Liver (tissue), 9 donors: ENCODE results near the gene NKAIN2. TPM values are rescaled to one million over a fixed set of nuclear protein-coding genes. Genes with fewer than 3 reads are reported as not detected.

ENCODE experiments used
- DNase-seq: peaks from one replicate; pipeline ENCODE4 v3.0.0-alpha.2; 2017; ENCODE audit warnings: low spot score
- H3K27ac ChIP-seq, 2 donors: one replicate each; pipeline ENCODE4 v1.7.0; 2013; ENCODE audit warnings: inconsistent platforms in 2 of 2, low read length in 2 of 2, control low read depth in 1 of 2, low read depth in 1 of 2, mild to moderate bottlenecking in 1 of 2
- H3K27me3 ChIP-seq, 4 donors: one replicate each; pipeline versions ENCODE4 v1.6.1 to v1.7.0; 2013; ENCODE audit warnings: low read length in 3 of 4, inconsistent platforms in 1 of 4, mild to moderate bottlenecking in 1 of 4, moderate library complexity in 1 of 4; ENCODE audit not compliant: control insufficient read depth in 4 of 4, insufficient read depth in 4 of 4
- H3K36me3 ChIP-seq, 4 donors: one replicate each; pipeline versions ENCODE4 v1.6.1 to v1.7.0; 2013; ENCODE audit warnings: low read length in 3 of 4, mild to moderate bottlenecking in 3 of 4, low read depth in 1 of 4, moderate library complexity in 1 of 4; ENCODE audit not compliant: control insufficient read depth in 4 of 4, insufficient read depth in 3 of 4
- H3K4me1 ChIP-seq, 4 donors: one replicate each; pipeline versions ENCODE4 v1.6.1 to v1.7.0; 2013; ENCODE audit warnings: low read length in 3 of 4, mild to moderate bottlenecking in 3 of 4, moderate library complexity in 1 of 4; ENCODE audit not compliant: control insufficient read depth in 4 of 4, insufficient read depth in 4 of 4
- H3K4me3 ChIP-seq, 3 donors: one replicate each; pipeline versions ENCODE4 v1.6.1 to v1.7.0; 2013; ENCODE audit warnings: low read length in 3 of 3, control low read depth in 1 of 3, low read depth in 1 of 3, mild to moderate bottlenecking in 1 of 3
- H3K9ac ChIP-seq, 2 donors: one replicate each; pipeline ENCODE4 v1.7.0; 2013; ENCODE audit warnings: low read length in 2 of 2, mild to moderate bottlenecking in 2 of 2, moderate library complexity in 2 of 2, control low read depth in 1 of 2, low read depth in 1 of 2
- H3K9me3 ChIP-seq, 4 donors: one replicate each; pipeline versions ENCODE4 v1.6.1 to v1.7.0; 2013; ENCODE audit warnings: low read length in 3 of 4; ENCODE audit not compliant: control insufficient read depth in 4 of 4
- ATF3 ChIP-seq: IDR thresholded peaks from 2 replicates; pipeline ENCODE4 v1.6.1; 2016; ENCODE audit warnings: antibody characterized with exemption
- CTCF ChIP-seq: fragments of 150-350 bp; IDR thresholded peaks from 2 replicates; pipeline ENCODE4 v1.5.1; 2017; ENCODE audit warnings: improper control_type of control experiment, low read depth, low read length; ENCODE audit not compliant: missing input control
- HNF4A ChIP-seq, 2 donors: conservative IDR thresholded peaks; 2 replicates each; pipeline ENCODE4 v1.6.1; 2016; ENCODE audit warnings: antibody characterized with exemption in 2 of 2, mild to moderate bottlenecking in 2 of 2
- HNF4G ChIP-seq: IDR thresholded peaks from 2 replicates; pipeline ENCODE4 v1.6.1; 2016; ENCODE audit warnings: antibody characterized with exemption
- RAD21 ChIP-seq, 2 donors: IDR thresholded peaks; 2 replicates each; pipeline ENCODE4 v1.6.1; 2016; ENCODE audit warnings: antibody characterized with exemption in 2 of 2, mild to moderate bottlenecking in 2 of 2
- REST ChIP-seq: IDR thresholded peaks from 2 replicates; pipeline ENCODE4 v1.6.1; 2016; ENCODE audit warnings: antibody characterized with exemption, mild to moderate bottlenecking
- RXRA ChIP-seq, 2 donors: IDR thresholded peaks; 2 replicates each; pipeline ENCODE4 v1.6.1; 2017 to 2018; ENCODE audit warnings: antibody characterized with exemption in 2 of 2, mild to moderate bottlenecking in 1 of 2
- SP1 ChIP-seq: IDR thresholded peaks from 2 replicates; pipeline ENCODE4 v1.6.1; 2018; ENCODE audit warnings: antibody characterized with exemption, mild to moderate bottlenecking
- TAF1 ChIP-seq: conservative IDR thresholded peaks from 2 replicates; pipeline ENCODE4 v1.6.1; 2016; ENCODE audit warnings: antibody characterized with exemption, mild to moderate bottlenecking
- YY1 ChIP-seq: IDR thresholded peaks from 2 replicates; pipeline ENCODE4 v1.6.1; 2016; ENCODE audit warnings: antibody characterized with exemption, mild to moderate bottlenecking
- ZBTB33 ChIP-seq: IDR thresholded peaks from 2 replicates; pipeline ENCODE4 v1.6.1; 2016; ENCODE audit warnings: antibody characterized with exemption
- WGBS: extraction: QIAGEN DNeasy Blood & Tissue Kit; methylation state at CpG from one replicate; pipeline ENCODE4 v1.1.7; 2013; 5-methylcytosine and 5-hydroxymethylcytosine counted together
- polyA plus RNA-seq, 2 donors: library from polyadenylated mRNA; stranded (reverse) in 1 of 2; unstranded in 1 of 2; fragments of 200-250 nt in 1 of 2; fragments of >200 nt in 1 of 2; fragmentation: Nextera tagmentation in 1 of 2; extraction: Ambion mirVana in 1 of 2; gene quantifications; one replicate each; pipeline versions ENCODE4 v1.2.1 to v1.2.3, GENCODE V29; 2013 to 2015
- total RNA-seq, 2 donors: library from RNA; depleted of rRNA; stranded (reverse); fragments of >200 nt; gene quantifications; one replicate each; pipeline ENCODE4 v1.2.3, GENCODE V29; 2014
- donor health status: healthy.
- donor health status: healthy.
- donor health status: healthy.
- donor health status: healthy.
- donor health status: healthy.

Gene NKAIN2
- total and polyA plus RNA-seq, 4 donors = 0.05 to 0.14 TPM; not detected in 2

GRCh38 chr6:124438546-124439065, 634.9 kb downstream of the NKAIN2 start:
- 59% methylated on average over 4 of the region's 4 CpGs for WGBS
- no peak for TF ChIP-seq REST
- TF ChIP-seq SP1 = no peak
- no peak for TF ChIP-seq RXRA (IDR thresholded peaks at IDR 0.05)
- TF ChIP-seq RAD21 (IDR thresholded peaks at IDR 0.05) = no peak
- no peak for TF ChIP-seq HNF4A (conservative IDR thresholded peaks at IDR 0.05)
- no peak for TF ChIP-seq TAF1
- Histone ChIP-seq H3K9ac (no peak overlapping the region), H3K9me3 (no peaks in the 10 kb centered on the region), H3K4me1 (no peaks in the 10 kb centered on the region), H3K4me3 (no peak overlapping the region), H3K27ac (no peak overlapping the region), H3K36me3 (no peaks in the 10 kb centered on the region), H3K27me3 (no peaks in the 10 kb centered on the region)
- no peak for DNase-seq

- H3K27ac ChIP-seq = no peak overlapping the region
- H3K4me3 ChIP-seq = no peak overlapping the region
- H3K36me3 ChIP-seq = no peaks in the 10 kb centered on the region
- no peak for TF ChIP-seq ZBTB33
- no peak for TF ChIP-seq ATF3
- no peak for TF ChIP-seq HNF4G
- TF ChIP-seq YY1 = no peak
- TF ChIP-seq TAF1 = no peak
- no peak for TF ChIP-seq RAD21 (IDR thresholded peaks at IDR 0.05)
- no peak for TF ChIP-seq CTCF
- H3K9me3 ChIP-seq = no peaks in the 10 kb centered on the region
- 75% methylated on average over 3 of the region's 3 CpGs for WGBS
- no peak overlapping the region for H3K9ac ChIP-seq
- H3K27me3 ChIP-seq = no peaks in the 10 kb centered on the region
- no peak for DNase-seq
- H3K4me1 ChIP-seq = no peaks in the 10 kb centered on the region
These were observed 637.8 kb downstream of the NKAIN2 start for GRCh38 chr6:124441450-124441849.
